SK-N-SH (cell line): Measurements from ENCODE around the gene EDEM2. TPM values are rescaled to one million over a fixed set of nuclear protein-coding genes. Genes with fewer than 3 reads are reported as not detected.

Experiments
- CTCF ChIA-PET: fragments of 300-600, 350-600 bp; formaldehyde crosslinking; extraction: SDS; loops from one replicate; lab custom pipeline; 2021; lab: Yijun Ruan, JAX
- POLR2A ChIA-PET: fragments of 350-600 bp; sonication (Branson Sonifier 250); formaldehyde crosslinking; extraction: SDS; loops from one replicate; lab custom pipeline; 2020; ENCODE audit warnings: antibody characterized with exemption, inconsistent platforms; lab: Yijun Ruan, JAX
- DNase-seq: peaks from one replicate; pipeline ENCODE4 v3.0.0; 2012
- H2AFZ ChIP-seq: fragments of 200-600 bp; sonication (generic); 2 replicates; pipeline ENCODE4 v1.8.1; 2016; ENCODE audit warnings: antibody characterized with exemption, mild to moderate bottlenecking, low read depth
- H3F3A ChIP-seq: fragments of 200-600 bp; sonication (generic); replicated peaks from 2 replicates; pipeline ENCODE3; 2016; ENCODE audit warnings: antibody characterized with exemption, mild to moderate bottlenecking; ENCODE audit not compliant: insufficient read depth
- H3K27ac ChIP-seq, 2 experiments: fragments of 200-500 bp in 1 of 2; fragments of 200-600 bp in 1 of 2; sonication (Bioruptor generic) in 1 of 2; sonication (generic), shearing (Covaris generic) in 1 of 2; 2 replicates each; pipeline versions ENCODE4 v1.5.1 to v1.6.1; 2014 to 2016; ENCODE audit warnings: low read depth in 2 of 2, inconsistent platforms in 1 of 2, low read length in 1 of 2, mild to moderate bottlenecking in 1 of 2, mixed read lengths in 1 of 2
- H3K27me3 ChIP-seq: fragments of 200-600 bp; sonication (generic), shearing (Covaris generic); 2 replicates; pipeline ENCODE4 v1.6.1; 2016; ENCODE audit warnings: mixed run types; ENCODE audit not compliant: insufficient read depth
- H3K36me3 ChIP-seq, 2 experiments: fragments of 200-500 bp in 1 of 2; fragments of 200-600 bp in 1 of 2; sonication (Bioruptor generic) in 1 of 2; sonication (generic) in 1 of 2; replicated peaks in 1 of 2; 2 replicates each; pipeline versions ENCODE3 to v1.5.1; 2014 to 2016; ENCODE audit warnings: low read length in 1 of 2, mild to moderate bottlenecking in 1 of 2; ENCODE audit not compliant: insufficient read depth in 2 of 2, control insufficient read depth in 1 of 2
- H3K4me1 ChIP-seq, 2 experiments: fragments of 200-500 bp in 1 of 2; fragments of 200-600 bp in 1 of 2; sonication (Bioruptor generic) in 1 of 2; sonication (generic), shearing (Covaris generic) in 1 of 2; 2 replicates each; pipeline versions ENCODE4 v1.5.1 to v1.6.1; 2014 to 2016; ENCODE audit warnings: low read depth in 1 of 2, low read length in 1 of 2, mixed run types in 1 of 2; ENCODE audit not compliant: insufficient read depth in 2 of 2, control insufficient read depth in 1 of 2
- H3K4me2 ChIP-seq: fragments of 200-600 bp; sonication (generic), shearing (Covaris generic); 2 replicates; pipeline ENCODE4 v1.6.1; 2017; ENCODE audit warnings: mixed run types
- H3K4me3 ChIP-seq, 2 experiments: fragments of 200-500 bp in 1 of 2; fragments of 200-600 bp in 1 of 2; sonication (Bioruptor generic) in 1 of 2; sonication (generic), shearing (Covaris generic) in 1 of 2; 2 replicates each; pipeline versions ENCODE4 v1.5.1 to v1.8.1; 2014 to 2016; ENCODE audit warnings: low read depth in 2 of 2, inconsistent platforms in 1 of 2, low read length in 1 of 2, mild to moderate bottlenecking in 1 of 2, mixed read lengths in 1 of 2, moderate library complexity in 1 of 2
- H3K79me2 ChIP-seq: fragments of 200-600 bp; sonication (generic); 2 replicates; pipeline ENCODE4 v1.8.1; 2017; ENCODE audit warnings: mild to moderate bottlenecking; ENCODE audit not compliant: insufficient read depth
- H3K9ac ChIP-seq: fragments of 200-600 bp; sonication (generic); 2 replicates; pipeline ENCODE4 v1.6.1; 2017; ENCODE audit warnings: mixed run types
- H3K9me2 ChIP-seq: fragments of 200-600 bp; sonication (generic); 2 replicates; pipeline ENCODE4 v1.6.1; 2017; ENCODE audit warnings: mixed run types
- H3K9me3 ChIP-seq: fragments of 200-600 bp; sonication (generic); 2 replicates; pipeline ENCODE4 v1.6.1; 2017; ENCODE audit warnings: mixed run types, mild to moderate bottlenecking, moderate library complexity
- H4K20me1 ChIP-seq: fragments of 200-600 bp; sonication (generic); 2 replicates; pipeline ENCODE4 v1.6.1; 2017; ENCODE audit warnings: mild to moderate bottlenecking, mixed run types; ENCODE audit not compliant: insufficient read depth
- ELF1 ChIP-seq: IDR thresholded peaks from 2 replicates; pipeline ENCODE4 v1.4.0; 2012
- EZH2phosphoT487 ChIP-seq: fragments of 200-600 bp; sonication (generic); IDR thresholded peaks from 2 replicates; pipeline ENCODE4 v1.6.1; 2017; ENCODE audit warnings: low read depth, mixed run types, mild to moderate bottlenecking, antibody characterized with exemption, moderate library complexity, borderline replicate concordance
- FOSL2 ChIP-seq: IDR thresholded peaks from 2 replicates; pipeline ENCODE4 v1.4.0; 2012; ENCODE audit warnings: low read depth, mild to moderate bottlenecking, moderate library complexity, borderline replicate concordance
- FOXM1 ChIP-seq: IDR thresholded peaks from 2 replicates; pipeline ENCODE4 v1.4.0; 2012; ENCODE audit warnings: low read depth, mild to moderate bottlenecking
- GABPA ChIP-seq: IDR thresholded peaks from 2 replicates; pipeline ENCODE4 v1.4.0; 2012; ENCODE audit warnings: low read depth, mild to moderate bottlenecking
- GATA2 ChIP-seq: sonication (generic); formaldehyde crosslinking; IDR thresholded peaks from 2 replicates; pipeline ENCODE4 v1.5.0; 2020; ENCODE audit warnings: mild to moderate bottlenecking, missing genetic modification reagents
- IRF3 ChIP-seq: fragments of 150-350 bp; IDR thresholded peaks from 2 replicates; pipeline ENCODE4 v1.6.1; 2016; ENCODE audit warnings: mild to moderate bottlenecking, low read depth, low read length
- JUND ChIP-seq: IDR thresholded peaks from 2 replicates; pipeline ENCODE4 v1.4.0; 2012
- MEF2A ChIP-seq: IDR thresholded peaks from 2 replicates; pipeline ENCODE4 v1.4.0; 2012; ENCODE audit warnings: low read depth, borderline replicate concordance
- RAD21 ChIP-seq: IDR thresholded peaks from 2 replicates; pipeline ENCODE4 v1.6.1; 2012; ENCODE audit warnings: mild to moderate bottlenecking, low read length
- RCOR1 ChIP-seq: fragments of 150-350 bp; IDR thresholded peaks from 2 replicates; pipeline ENCODE4 v1.6.1; 2017; ENCODE audit warnings: antibody characterized with exemption, low read length
- SMC3 ChIP-seq: IDR thresholded peaks from 2 replicates; pipeline ENCODE4 v1.6.1; 2012; ENCODE audit warnings: low read depth, low read length, improper control_type of control experiment
- TAF1 ChIP-seq: IDR thresholded peaks from 2 replicates; pipeline ENCODE4 v1.6.1; 2012; ENCODE audit warnings: low read depth, mild to moderate bottlenecking, low read length, moderate library complexity, borderline replicate concordance
- TEAD4 ChIP-seq: IDR thresholded peaks from 2 replicates; pipeline ENCODE4 v1.4.0; 2012; ENCODE audit warnings: mild to moderate bottlenecking, borderline replicate concordance; ENCODE audit not compliant: insufficient read depth
- YY1 ChIP-seq: IDR thresholded peaks from 2 replicates; pipeline ENCODE4 v1.4.0; 2012; ENCODE audit warnings: low read depth, mild to moderate bottlenecking
- WGBS: methylation state at CpG from one replicate; pipeline ENCODE4 v1.1.6; 2017; ENCODE audit warnings: low lambda C conversion rate; 5-methylcytosine and 5-hydroxymethylcytosine counted together
- polyA plus RNA-seq, 3 experiments: library from polyadenylated mRNA; depleted of rRNA; stranded (reverse); fragments of >200 nt; gene quantifications; 2 replicates each; pipeline ENCODE4 v1.2.3, GENCODE V29; 2012
- TF ChIP-seq, protein P1 (sequence below): IDR thresholded peaks from 2 replicates; pipeline ENCODE4 v1.6.1; 2012; ENCODE audit warnings: mild to moderate bottlenecking, low read depth, low read length, moderate library complexity
- TF ChIP-seq, protein P2 (sequence below): IDR thresholded peaks from 2 replicates; pipeline ENCODE4 v1.4.0; 2012; ENCODE audit warnings: low read depth, borderline replicate concordance
- TF ChIP-seq, protein P3 (sequence below): fragments of 200-600 bp; sonication (generic); IDR thresholded peaks from 2 replicates; pipeline ENCODE4 v1.6.1; 2017; ENCODE audit warnings: antibody characterized with exemption, mild to moderate bottlenecking, moderate library complexity

EDEM2 gene
- polyA plus RNA-seq, 1 of the 3 experiments (the other 2 are of a cell fraction), result 34.3 TPM

GRCh38 chr20:35145141-35145564, 2.0 kb downstream of the EDEM2 start:
- Histone ChIP-seq H3K79me2 (peaks cover 7% of the 10 kb centered on the region; the same call in 1 of the 2 replicates), H2AFZ (no peak overlapping the region), H3K27ac (no peak overlapping the region), H3K9me3 (no peaks in the 10 kb centered on the region), H3F3A (no peaks in the 10 kb centered on the region), H3K4me2 (no peak overlapping the region; the same call in 1 of the 2 replicates), H3K4me1 (peaks cover 0 to 7% of the 10 kb centered on the region in 2 experiments; a peak in 2 of 4 replicates), H3K4me3 (no peak overlapping the region), H3K27me3 (no peaks in the 10 kb centered on the region), H3K9ac (no peak overlapping the region), H3K36me3 (peaks cover 7 to 19% of the 10 kb centered on the region in 2 experiments), H4K20me1 (no peaks in the 10 kb centered on the region), H3K9me2 (no peaks in the 10 kb centered on the region)
- TF ChIP-seq EZH2phosphoT487 (no peak), IRF3 (no peak), RCOR1 (0 out of 2 replicates have a peak, but pooled peaks have one; percentile 33), TAF1 (no peak), FOSL2 (no peak), GATA2 (CRISPR knock-in tag) (0 out of 2 replicates have a peak, but pooled peaks have one; percentile 9), FOXM1 (no peak), JUND (no peak), TEAD4 (no peak), MEF2A (no peak), YY1 (no peak), RAD21 (peak; percentile 86), SMC3 (peak; percentile 82), ELF1 (no peak), GABPA (no peak)
- TF ChIP-seq, protein P1, sequence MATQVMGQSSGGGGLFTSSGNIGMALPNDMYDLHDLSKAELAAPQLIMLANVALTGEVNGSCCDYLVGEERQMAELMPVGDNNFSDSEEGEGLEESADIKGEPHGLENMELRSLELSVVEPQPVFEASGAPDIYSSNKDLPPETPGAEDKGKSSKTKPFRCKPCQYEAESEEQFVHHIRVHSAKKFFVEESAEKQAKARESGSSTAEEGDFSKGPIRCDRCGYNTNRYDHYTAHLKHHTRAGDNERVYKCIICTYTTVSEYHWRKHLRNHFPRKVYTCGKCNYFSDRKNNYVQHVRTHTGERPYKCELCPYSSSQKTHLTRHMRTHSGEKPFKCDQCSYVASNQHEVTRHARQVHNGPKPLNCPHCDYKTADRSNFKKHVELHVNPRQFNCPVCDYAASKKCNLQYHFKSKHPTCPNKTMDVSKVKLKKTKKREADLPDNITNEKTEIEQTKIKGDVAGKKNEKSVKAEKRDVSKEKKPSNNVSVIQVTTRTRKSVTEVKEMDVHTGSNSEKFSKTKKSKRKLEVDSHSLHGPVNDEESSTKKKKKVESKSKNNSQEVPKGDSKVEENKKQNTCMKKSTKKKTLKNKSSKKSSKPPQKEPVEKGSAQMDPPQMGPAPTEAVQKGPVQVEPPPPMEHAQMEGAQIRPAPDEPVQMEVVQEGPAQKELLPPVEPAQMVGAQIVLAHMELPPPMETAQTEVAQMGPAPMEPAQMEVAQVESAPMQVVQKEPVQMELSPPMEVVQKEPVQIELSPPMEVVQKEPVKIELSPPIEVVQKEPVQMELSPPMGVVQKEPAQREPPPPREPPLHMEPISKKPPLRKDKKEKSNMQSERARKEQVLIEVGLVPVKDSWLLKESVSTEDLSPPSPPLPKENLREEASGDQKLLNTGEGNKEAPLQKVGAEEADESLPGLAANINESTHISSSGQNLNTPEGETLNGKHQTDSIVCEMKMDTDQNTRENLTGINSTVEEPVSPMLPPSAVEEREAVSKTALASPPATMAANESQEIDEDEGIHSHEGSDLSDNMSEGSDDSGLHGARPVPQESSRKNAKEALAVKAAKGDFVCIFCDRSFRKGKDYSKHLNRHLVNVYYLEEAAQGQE, result no peak
- TF ChIP-seq, protein P2, sequence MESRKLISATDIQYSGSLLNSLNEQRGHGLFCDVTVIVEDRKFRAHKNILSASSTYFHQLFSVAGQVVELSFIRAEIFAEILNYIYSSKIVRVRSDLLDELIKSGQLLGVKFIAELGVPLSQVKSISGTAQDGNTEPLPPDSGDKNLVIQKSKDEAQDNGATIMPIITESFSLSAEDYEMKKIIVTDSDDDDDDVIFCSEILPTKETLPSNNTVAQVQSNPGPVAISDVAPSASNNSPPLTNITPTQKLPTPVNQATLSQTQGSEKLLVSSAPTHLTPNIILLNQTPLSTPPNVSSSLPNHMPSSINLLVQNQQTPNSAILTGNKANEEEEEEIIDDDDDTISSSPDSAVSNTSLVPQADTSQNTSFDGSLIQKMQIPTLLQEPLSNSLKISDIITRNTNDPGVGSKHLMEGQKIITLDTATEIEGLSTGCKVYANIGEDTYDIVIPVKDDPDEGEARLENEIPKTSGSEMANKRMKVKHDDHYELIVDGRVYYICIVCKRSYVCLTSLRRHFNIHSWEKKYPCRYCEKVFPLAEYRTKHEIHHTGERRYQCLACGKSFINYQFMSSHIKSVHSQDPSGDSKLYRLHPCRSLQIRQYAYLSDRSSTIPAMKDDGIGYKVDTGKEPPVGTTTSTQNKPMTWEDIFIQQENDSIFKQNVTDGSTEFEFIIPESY, result no peak
- TF ChIP-seq, protein P3, sequence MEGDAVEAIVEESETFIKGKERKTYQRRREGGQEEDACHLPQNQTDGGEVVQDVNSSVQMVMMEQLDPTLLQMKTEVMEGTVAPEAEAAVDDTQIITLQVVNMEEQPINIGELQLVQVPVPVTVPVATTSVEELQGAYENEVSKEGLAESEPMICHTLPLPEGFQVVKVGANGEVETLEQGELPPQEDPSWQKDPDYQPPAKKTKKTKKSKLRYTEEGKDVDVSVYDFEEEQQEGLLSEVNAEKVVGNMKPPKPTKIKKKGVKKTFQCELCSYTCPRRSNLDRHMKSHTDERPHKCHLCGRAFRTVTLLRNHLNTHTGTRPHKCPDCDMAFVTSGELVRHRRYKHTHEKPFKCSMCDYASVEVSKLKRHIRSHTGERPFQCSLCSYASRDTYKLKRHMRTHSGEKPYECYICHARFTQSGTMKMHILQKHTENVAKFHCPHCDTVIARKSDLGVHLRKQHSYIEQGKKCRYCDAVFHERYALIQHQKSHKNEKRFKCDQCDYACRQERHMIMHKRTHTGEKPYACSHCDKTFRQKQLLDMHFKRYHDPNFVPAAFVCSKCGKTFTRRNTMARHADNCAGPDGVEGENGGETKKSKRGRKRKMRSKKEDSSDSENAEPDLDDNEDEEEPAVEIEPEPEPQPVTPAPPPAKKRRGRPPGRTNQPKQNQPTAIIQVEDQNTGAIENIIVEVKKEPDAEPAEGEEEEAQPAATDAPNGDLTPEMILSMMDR, result peak; percentile 64
- 38% methylated on average over 2 of the region's 2 CpGs for WGBS
- peak; percentile 41 for DNase-seq
- CTCF ChIA-PET, result interaction anchor here (0.5 to 4.3 kb wide), 37 partner anchors 9 to 307 kb away, joined by 3 to 51 read pairs (median 4); partner anchors contain the start of genes ACSS2, MMP24 and TRPC4AP
- POLR2A ChIA-PET, result interaction anchor here (2.9 kb wide), 1 partner anchor 133 kb away, joined by 9 read pairs; the partner anchor contains the start of gene MMP24OS
